ENCODE data around the gene CD96.

- TF ChIP-seq CTCF (conservative IDR thresholded peaks at IDR 0.05 in 1 of 2, IDR thresholded peaks at IDR 0.05 in 1 of 2; ENCODE audit: extremely low read depth in 1 of 2, insufficient read depth in 1 of 2, low read depth in 1 of 2, low read length in 2 of 2) (no peak), EZH2 (IDR thresholded peaks at IDR 0.05; ENCODE audit: borderline replicate concordance, low read length) (no peak)
Measured at GRCh38 chr3:111677007-111677392, 135.0 kb downstream of the CD96 start.
